Ureter (tissue), 1 donor: Measurements from ENCODE around the gene HPRT1. TPM values are rescaled to one million over a fixed set of nuclear protein-coding genes. Genes with fewer than 3 reads are reported as not detected.

Experiments
- DNase-seq: peaks from one replicate; pipeline ENCODE4 v3.0.0-alpha.2; 2020; ENCODE audit warnings: low spot score
- total RNA-seq: library from RNA; stranded (reverse); gene quantifications from one replicate; pipeline ENCODE4 v1.2.4, GENCODE V29; 2023
- donor health status: DM: yes; HTN: yes; CAD: no.

The HPRT1 gene
- total RNA-seq, 1 donor from 2014 or later = 37.4 TPM

GRCh38 chrX:134543288-134543687 is 83.3 kb downstream of the HPRT1 start:
- no peak for DNase-seq

GRCh38 chrX:134544135-134544512 is 84.2 kb downstream of the HPRT1 start:
- DNase-seq = no peak

- no peak for DNase-seq
Measured at GRCh38 chrX:134544513-134545151, 84.7 kb downstream of the HPRT1 start.

GRCh38 chrX:134545510-134545909 is 85.5 kb downstream of the HPRT1 start:
- DNase-seq = no peak

- DNase-seq = no peak
Measured at GRCh38 chrX:134546187-134546586, 86.2 kb downstream of the HPRT1 start.

GRCh38 chrX:134547047-134547679 is 87.2 kb downstream of the HPRT1 start:
- no peak for DNase-seq

- no peak for DNase-seq
Measured at GRCh38 chrX:134548257-134549201, 88.6 kb downstream of the HPRT1 start.

Other genes starting within 250 kb of the HPRT1 start
- gene CCDC160, start 223.0 kb upstream of the HPRT1 start, total RNA-seq = 1.3 TPM
- gene PHF6, start 86.9 kb upstream of the HPRT1 start, total RNA-seq = 27.6 TPM
- gene PLAC1, start 198.3 kb downstream of the HPRT1 start, total RNA-seq = 0.42 TPM